NCI-H1436 treated with DMSO at 0.1 percent for 48 hours (cell line): ENCODE results near the gene PRRX1.

Experiments
- DNase-seq: peaks from one replicate; lab custom pipeline; 2025; lab: John Stamatoyannopoulos, UW

PRRX1 gene

GRCh38 chr1:170664828-170665612 lies 1.1 kb downstream of the PRRX1 start:
- no peak for DNase-seq

GRCh38 chr1:170665629-170666028 lies 1.7 kb downstream of the PRRX1 start:
- no peak for DNase-seq

GRCh38 chr1:170666541-170667254 lies 2.8 kb downstream of the PRRX1 start:
- DNase-seq = no peak

- DNase-seq = no peak
Measured at GRCh38 chr1:170668209-170669106, 4.5 kb downstream of the PRRX1 start.

GRCh38 chr1:170669107-170669445 lies 5.1 kb downstream of the PRRX1 start:
- DNase-seq = no peak

- DNase-seq = no peak
Measured at GRCh38 chr1:170669586-170670530, 5.9 kb downstream of the PRRX1 start.

- no peak for DNase-seq
Measured at GRCh38 chr1:170670802-170671628, 7.1 kb downstream of the PRRX1 start.

GRCh38 chr1:170671629-170671963 lies 7.7 kb downstream of the PRRX1 start:
- DNase-seq = no peak

- no peak for DNase-seq
Measured at GRCh38 chr1:170672316-170672715, 8.4 kb downstream of the PRRX1 start.

- DNase-seq = no peak
Measured at GRCh38 chr1:170674239-170674638, 10.3 kb downstream of the PRRX1 start.

- no peak for DNase-seq
Measured at GRCh38 chr1:170674986-170675385, 11.1 kb downstream of the PRRX1 start.

GRCh38 chr1:170675865-170676264 lies 11.9 kb downstream of the PRRX1 start:
- DNase-seq = no peak

- DNase-seq = no peak
Measured at GRCh38 chr1:170676628-170677027, 12.7 kb downstream of the PRRX1 start.

GRCh38 chr1:170678027-170678600 lies 14.2 kb downstream of the PRRX1 start:
- no peak for DNase-seq

GRCh38 chr1:170680428-170680827 lies 16.5 kb downstream of the PRRX1 start:
- no peak for DNase-seq

- DNase-seq = no peak
Measured at GRCh38 chr1:170682169-170682568, 18.2 kb downstream of the PRRX1 start.

- no peak for DNase-seq
Measured at GRCh38 chr1:170682809-170683208, 18.9 kb downstream of the PRRX1 start.

GRCh38 chr1:170685166-170685565 lies 21.2 kb downstream of the PRRX1 start:
- no peak for DNase-seq

GRCh38 chr1:170686291-170686690 lies 22.4 kb downstream of the PRRX1 start:
- DNase-seq = no peak

GRCh38 chr1:170687621-170688020 lies 23.7 kb downstream of the PRRX1 start:
- DNase-seq = no peak
